C1 segment of cervical spinal cord (tissue), 14 donors: Measurements from ENCODE around the gene PDE3A.

Source experiments
- DNase-seq, 14 donors: peaks; one replicate each; lab custom pipeline; 2025; lab: John Stamatoyannopoulos, UW

PDE3A gene

GRCh38 chr12:20455001-20455706 is 86.8 kb downstream of the PDE3A start:
- no peak for DNase-seq

GRCh38 chr12:20457582-20457981 is 89.2 kb downstream of the PDE3A start:
- no peak for DNase-seq

GRCh38 chr12:20458011-20458410 is 89.7 kb downstream of the PDE3A start:
- DNase-seq, result no peak

GRCh38 chr12:20459920-20460319 is 91.6 kb downstream of the PDE3A start:
- DNase-seq, result no peak

- no peak for DNase-seq
Measured at GRCh38 chr12:20460956-20461355, 92.6 kb downstream of the PDE3A start.

- peak in 1 of 14 donors; percentile 13 for DNase-seq
Measured at GRCh38 chr12:20463913-20464524, 95.7 kb downstream of the PDE3A start.

GRCh38 chr12:20469300-20469699 is 101.0 kb downstream of the PDE3A start:
- DNase-seq, result no peak

GRCh38 chr12:20469756-20470155 is 101.4 kb downstream of the PDE3A start:
- no peak for DNase-seq

- DNase-seq, result no peak
Measured at GRCh38 chr12:20472102-20472782, 103.9 kb downstream of the PDE3A start.

GRCh38 chr12:20473133-20473532 is 104.8 kb downstream of the PDE3A start:
- DNase-seq, result no peak

- no peak for DNase-seq
Measured at GRCh38 chr12:20474016-20474415, 105.7 kb downstream of the PDE3A start.

- no peak for DNase-seq
Measured at GRCh38 chr12:20474443-20474842, 106.1 kb downstream of the PDE3A start.

GRCh38 chr12:20475542-20475941 is 107.2 kb downstream of the PDE3A start:
- DNase-seq, result no peak

- peak in 1 of 14 donors; percentile 51 for DNase-seq
Measured at GRCh38 chr12:20476551-20476950, 108.2 kb downstream of the PDE3A start.

- peak in 1 of 14 donors; percentile 50 for DNase-seq
Measured at GRCh38 chr12:20477255-20477654, 108.9 kb downstream of the PDE3A start.

GRCh38 chr12:20477672-20478071 is 109.3 kb downstream of the PDE3A start:
- peak in 4 of 14 donors; percentile 2 to 17 (median 7) for DNase-seq

- DNase-seq, result no peak
Measured at GRCh38 chr12:20482491-20483054, 114.2 kb downstream of the PDE3A start.

GRCh38 chr12:20483776-20484175 is 115.4 kb downstream of the PDE3A start:
- DNase-seq, result no peak

GRCh38 chr12:20486233-20486632 is 117.9 kb downstream of the PDE3A start:
- DNase-seq, result peak in 2 of 14 donors; percentile 2 to 9

GRCh38 chr12:20487519-20487918 is 119.2 kb downstream of the PDE3A start:
- DNase-seq, result no peak

- no peak for DNase-seq
Measured at GRCh38 chr12:20489645-20490044, 121.3 kb downstream of the PDE3A start.

- no peak for DNase-seq
Measured at GRCh38 chr12:20490213-20490612, 121.9 kb downstream of the PDE3A start.
